Erythroblast (primary cell): Measurements from ENCODE around the gene CTU1.

Experiments
- GATA1 ChIP-seq: IDR thresholded peaks from 2 replicates; pipeline ENCODE4 v1.6.1; 2011; ENCODE audit warnings: low read depth, mild to moderate bottlenecking, control low read depth, low read length, moderate library complexity
- POLR2A ChIP-seq: IDR thresholded peaks from 2 replicates; pipeline ENCODE4 v1.6.1; 2011; ENCODE audit warnings: mild to moderate bottlenecking, low read length

- TF ChIP-seq POLR2A: no peak
- no peak for TF ChIP-seq GATA1
These were observed 30.4 kb upstream of the CTU1 start for GRCh38 chr19:51138549-51138979.
